COLO668 (cell line): ENCODE measurements around the gene CDK5.

Experiments used
- DNase-seq: peaks from one replicate; lab custom pipeline; 2025; ENCODE audit not compliant: unreplicated experiment; lab: John Stamatoyannopoulos, UW

The CDK5 gene

GRCh38 chr7:151087245-151088018, 29.7 kb upstream of the CDK5 start:
- DNase-seq = peak; percentile 79

GRCh38 chr7:151086802-151087244, 29.1 kb upstream of the CDK5 start:
- peak; percentile 58 for DNase-seq

- peak; percentile 96 for DNase-seq
Observed at GRCh38 chr7:151085691-151086620, 28.3 kb upstream of the CDK5 start, which contains the start of gene AGAP3. AGAP3 (plus strand) TSS chr7:151086475; CDS start chr7:151086742, 267 bp downstream.

- peak; percentile 11 for DNase-seq
Observed at GRCh38 chr7:151085329-151085690, 27.6 kb upstream of the CDK5 start.

GRCh38 chr7:151083824-151084160, 26.1 kb upstream of the CDK5 start:
- no peak for DNase-seq

GRCh38 chr7:151083071-151083823, 25.6 kb upstream of the CDK5 start, which contains the start of gene TMUB1:
TMUB1 (minus strand) TSS chr7:151083493; CDS start chr7:151082563, 930 bp downstream.
- DNase-seq = peak; percentile 89

- peak; percentile 28 for DNase-seq
Observed at GRCh38 chr7:151082141-151083070, 24.7 kb upstream of the CDK5 start.

GRCh38 chr7:151081170-151082101, 23.7 kb upstream of the CDK5 start:
- DNase-seq = peak; percentile 78

GRCh38 chr7:151080522-151081169, 22.9 kb upstream of the CDK5 start, which contains the start of gene FASTK:
FASTK (minus strand) TSS chr7:151080809; CDS start chr7:151080766, 43 bp downstream.
- peak; percentile 95 for DNase-seq

- DNase-seq = peak; percentile 50
Observed at GRCh38 chr7:151080067-151080521, 22.4 kb upstream of the CDK5 start.

- no peak for DNase-seq
Observed at GRCh38 chr7:151079199-151079910, 21.7 kb upstream of the CDK5 start.

- no peak for DNase-seq
Observed at GRCh38 chr7:151078233-151079040, 20.7 kb upstream of the CDK5 start.

GRCh38 chr7:151077705-151078232, 20.1 kb upstream of the CDK5 start:
- DNase-seq = no peak

GRCh38 chr7:151076863-151077704, 19.4 kb upstream of the CDK5 start:
- peak; percentile 58 for DNase-seq

GRCh38 chr7:151075978-151076426, 18.3 kb upstream of the CDK5 start:
- DNase-seq = peak; percentile 4

- no peak for DNase-seq
Observed at GRCh38 chr7:151075662-151075971, 17.9 kb upstream of the CDK5 start.
